GM18499 (cell line): ENCODE measurements around the gene CDKN2AIP.
"Not testable (repeated sequence)": the region's sequence is repeated elsewhere in the genome, so short reads cannot be mapped to it uniquely, and the experiment has no call there.

Experiments used
- ATAC-seq: cut with Tn5 transposase; IDR thresholded peaks from one replicate; pipeline ENCODE4 v1.9.1; 2021; ENCODE audit warnings: moderate number of reproducible peaks; ENCODE audit not compliant: insufficient read depth, unreplicated experiment

The CDKN2AIP gene

DNA sequence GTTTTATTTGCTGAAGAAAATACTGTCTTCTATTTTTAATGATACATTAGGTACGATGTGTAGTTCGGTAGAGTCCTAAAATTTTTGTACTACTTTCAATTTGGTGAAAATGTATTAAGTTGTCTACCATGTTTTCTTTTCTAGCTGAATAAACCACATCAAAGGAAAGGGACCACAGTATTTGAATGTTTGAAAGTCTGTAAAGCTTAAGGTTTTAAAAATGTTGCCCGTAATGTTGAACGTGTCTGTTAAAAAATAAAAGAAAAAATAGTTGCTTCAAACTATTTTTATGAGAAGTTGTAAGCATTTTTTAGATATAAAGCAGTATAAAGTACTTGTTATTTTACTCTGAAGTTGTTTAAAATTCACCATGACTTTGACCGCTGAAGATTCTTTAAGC, 3.2 kb downstream of the CDKN2AIP start:
- no peak for ATAC-seq

DNA sequence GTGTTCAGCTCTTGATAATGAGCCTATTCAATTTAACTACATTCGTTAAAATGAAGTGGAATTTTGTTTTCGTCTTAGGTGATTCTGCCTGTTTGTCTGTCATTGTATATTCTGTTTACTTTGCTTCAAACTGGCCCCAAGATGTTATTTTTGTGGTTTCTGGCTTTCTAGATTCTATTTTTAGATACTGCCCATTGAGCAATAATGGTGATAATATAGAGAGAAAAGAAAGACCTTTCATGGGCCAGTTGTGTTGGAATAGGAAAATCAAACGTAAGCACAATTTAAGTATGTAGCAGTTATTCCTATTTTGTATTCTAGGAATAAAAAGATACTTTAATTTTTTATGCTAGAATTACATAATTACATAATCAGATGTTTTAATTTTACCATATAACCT, 4.0 kb downstream of the CDKN2AIP start:
- ATAC-seq = no peak

DNA sequence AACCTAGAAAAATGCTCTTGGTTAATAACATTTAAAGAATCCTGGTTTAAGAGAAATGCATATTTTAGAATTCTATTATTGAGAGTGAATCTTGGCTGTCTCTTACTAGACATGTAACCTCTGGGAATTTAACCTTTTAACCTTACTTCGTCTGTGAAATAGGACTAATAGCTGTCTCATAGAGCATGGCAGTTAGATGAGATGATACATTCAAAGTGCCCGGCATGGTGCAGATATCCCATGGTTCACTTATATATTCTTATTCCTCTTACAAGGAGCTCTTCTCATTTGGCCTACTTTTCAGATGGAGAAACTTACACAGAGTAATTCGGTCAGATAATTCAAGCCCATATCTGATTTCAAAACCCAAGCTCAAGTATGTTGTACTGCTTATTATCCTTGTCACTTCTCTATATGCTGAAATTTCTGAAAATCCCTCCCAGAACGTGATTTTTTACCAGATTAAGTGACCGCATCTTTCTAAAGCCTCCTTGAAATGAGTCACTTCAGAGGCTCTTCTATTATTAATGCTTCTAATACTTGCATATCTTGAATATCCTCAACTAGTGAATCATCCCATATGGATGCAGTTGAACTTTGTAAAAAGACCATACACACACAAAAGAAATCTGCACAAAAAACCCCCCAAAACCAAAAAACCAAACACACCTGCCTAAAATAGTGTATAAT, 4.9 kb downstream of the CDKN2AIP start:
- no peak for ATAC-seq

DNA sequence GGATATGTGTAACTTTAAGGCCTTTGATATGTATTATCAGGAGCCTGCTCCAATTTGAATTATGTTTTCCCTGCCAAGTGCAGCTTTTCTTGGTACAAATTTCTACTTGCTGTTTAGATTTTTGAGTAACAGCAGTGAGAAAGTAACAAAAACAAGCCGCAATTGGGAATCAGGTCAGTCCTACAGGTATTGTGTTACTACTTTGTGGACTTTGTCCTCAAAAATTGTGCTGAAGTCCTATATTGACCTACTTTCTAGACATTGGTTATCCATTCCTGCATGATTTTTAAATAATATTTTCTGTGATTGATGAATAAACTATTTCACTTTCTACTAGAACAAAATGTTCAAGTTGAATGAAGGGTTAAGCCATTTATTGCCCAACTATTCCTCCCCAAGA, 5.7 kb downstream of the CDKN2AIP start:
- ATAC-seq = no peak

DNA sequence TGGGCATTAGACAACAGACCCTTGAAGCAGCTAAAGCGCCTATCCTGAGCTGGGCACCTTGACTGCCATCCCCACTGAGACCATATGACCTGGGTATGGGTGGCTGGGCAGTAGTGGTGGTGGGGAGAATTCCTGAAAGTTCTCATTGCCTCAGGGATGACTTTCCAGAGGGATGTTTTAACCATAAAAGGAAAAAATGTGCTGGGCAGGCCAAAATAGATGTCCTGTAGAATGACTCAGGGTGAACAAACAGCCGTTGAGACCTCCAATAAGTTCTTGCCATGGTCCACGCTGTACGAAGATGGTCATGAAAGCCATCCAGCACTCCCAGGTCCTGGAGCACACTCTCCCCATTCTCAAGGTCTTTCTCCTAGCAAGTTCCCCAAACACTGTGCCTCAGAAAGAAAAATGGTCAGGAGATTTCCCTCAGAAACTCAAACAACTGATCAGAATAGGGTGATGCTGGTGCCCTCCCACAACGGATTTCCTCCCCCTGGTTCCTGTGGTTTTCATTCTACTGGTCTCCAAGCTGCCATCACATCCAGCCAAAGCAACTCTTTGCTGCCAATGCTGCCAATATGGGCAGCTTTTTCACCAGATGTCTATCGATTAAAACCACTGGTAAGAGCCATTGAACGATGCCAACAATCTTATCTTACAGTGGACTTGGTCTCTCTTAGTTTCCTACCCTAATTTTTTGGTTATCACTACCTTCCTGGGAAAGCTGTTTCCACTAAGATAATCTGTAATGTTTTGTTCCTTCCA, 11.2 kb downstream of the CDKN2AIP start:
- ATAC-seq = no peak

DNA sequence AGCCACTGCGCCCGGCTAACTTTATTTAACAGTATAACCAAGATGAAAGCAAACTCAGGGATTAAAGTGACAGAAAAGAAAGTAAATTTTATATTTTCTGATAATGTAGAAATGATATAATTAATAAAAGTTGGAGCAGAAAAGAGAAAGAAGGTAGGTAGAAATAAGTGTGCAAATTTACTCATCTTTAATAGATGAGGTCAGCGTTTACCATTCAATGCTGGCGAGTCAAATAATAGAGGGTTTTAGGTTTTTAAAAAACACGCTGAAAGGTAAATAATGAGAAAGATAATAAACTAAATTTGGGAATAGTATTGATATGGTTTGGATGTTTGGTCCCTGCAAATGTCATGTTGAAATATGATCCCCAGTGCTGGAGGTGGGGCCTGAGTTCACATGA, 13.6 kb downstream of the CDKN2AIP start:
- ATAC-seq = no peak

DNA sequence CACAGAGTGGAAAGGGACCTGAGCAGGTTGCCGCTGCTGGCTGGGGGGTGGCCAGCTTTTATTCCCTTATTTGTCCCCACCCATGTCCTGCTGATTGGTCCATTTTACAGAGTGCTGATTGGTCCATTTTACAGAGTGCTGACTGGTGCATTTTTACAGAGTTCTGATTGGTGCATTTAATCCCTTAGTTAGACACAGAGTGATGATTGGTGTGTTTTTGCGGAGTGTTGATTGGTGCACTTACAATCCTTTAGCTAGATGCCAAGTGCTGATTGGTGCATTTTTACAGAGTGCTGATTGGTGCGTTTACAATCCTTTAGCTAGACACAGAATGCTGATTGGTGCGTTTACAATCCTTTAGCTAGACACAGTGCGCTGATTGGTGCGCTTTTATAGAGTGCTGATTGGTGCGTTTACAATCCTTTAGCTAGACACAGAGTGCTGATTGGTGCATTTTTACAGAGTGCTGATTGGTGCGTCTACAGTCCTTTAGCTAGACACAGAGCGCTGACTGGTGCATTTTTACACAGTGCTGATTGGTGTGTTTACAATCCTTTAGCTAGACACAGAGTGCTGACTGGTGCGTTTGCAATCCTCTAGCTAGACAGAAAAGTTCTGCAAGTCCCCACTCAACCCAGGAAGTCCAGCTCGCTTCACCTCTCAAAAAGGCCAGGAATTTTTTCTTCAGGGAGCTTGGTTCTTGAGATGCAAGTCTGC, 19.6 kb downstream of the CDKN2AIP start:
- not testable (repeated sequence) for ATAC-seq

DNA sequence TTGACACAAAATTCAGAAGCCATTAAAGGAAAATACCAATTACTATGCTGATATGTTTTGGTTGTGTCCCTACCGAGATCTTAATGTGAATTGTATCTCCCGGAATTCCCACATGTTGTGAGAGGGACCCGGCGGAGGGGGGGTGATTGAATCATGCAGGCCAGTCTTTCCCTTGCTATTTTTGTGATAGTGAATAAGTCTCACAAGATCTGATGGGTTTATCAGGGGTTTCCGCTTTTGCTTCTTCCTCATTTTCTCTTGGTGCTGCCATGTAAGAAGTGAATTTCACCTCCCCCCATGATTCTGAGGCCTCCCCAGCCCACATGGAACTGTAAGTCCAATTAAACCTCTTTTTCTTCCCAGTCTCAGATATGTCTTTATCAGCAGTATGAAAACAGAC, 21.4 kb downstream of the CDKN2AIP start:
- ATAC-seq = not testable (repeated sequence)

DNA sequence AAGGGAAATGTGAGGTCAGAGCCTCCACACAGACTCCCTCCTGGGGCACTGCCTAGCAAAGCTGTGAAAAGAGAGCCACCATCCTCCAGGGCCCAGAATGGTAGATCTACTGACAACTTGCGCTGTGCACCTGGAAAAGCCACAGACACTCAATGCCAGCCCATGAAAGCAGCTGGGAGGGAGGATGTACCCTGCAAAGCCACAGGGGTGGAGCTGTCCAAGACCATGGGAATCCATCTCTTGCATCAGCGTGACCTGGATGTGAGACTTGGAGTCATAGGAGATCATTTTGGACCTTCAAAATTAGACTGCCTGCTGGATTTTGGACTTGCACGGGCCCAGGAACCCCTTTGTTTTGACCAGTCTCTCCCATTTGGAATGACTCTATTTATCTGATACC, 22.8 kb downstream of the CDKN2AIP start:
- ATAC-seq = no peak

DNA sequence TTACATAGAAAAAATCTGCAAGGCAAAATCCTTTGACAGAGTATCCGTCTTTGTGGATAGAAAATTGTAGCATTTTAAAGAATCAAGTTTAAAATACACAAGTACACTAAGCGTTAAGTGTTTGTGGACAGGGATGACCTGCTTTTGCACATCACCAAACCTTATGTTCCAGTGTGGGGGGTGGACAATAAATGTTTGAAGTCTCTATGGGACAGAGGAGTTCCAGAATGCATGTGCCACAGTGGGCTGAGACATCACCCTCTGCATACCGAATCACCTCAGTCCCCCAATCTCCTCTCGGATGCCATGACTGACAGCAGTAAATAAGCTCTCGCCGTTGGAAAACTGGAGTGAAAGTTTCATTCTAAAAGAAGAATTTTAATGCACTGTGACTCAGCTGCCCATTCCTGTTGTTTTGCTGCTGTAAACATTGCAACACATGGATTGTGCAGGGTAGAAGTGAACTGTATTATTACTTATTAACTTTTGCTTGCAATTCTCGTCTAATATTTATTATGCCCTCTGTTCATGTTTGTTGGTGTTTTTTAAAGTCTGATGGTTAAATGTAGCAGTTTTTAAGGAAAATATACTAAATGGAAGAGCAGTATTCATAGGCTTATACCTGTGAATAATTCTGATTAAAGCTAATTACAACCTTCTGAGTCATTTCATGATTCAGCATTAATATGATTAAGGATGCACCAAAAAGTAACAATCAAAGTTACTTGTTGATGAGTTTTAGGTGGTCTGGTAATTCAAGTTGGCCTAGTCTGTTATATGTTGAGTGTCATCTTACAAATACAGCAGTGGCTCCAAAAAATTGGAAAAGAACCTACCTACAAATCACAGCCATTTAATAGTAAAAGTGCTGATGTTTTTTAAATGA, 24.0 kb downstream of the CDKN2AIP start:
- ATAC-seq = no peak

DNA sequence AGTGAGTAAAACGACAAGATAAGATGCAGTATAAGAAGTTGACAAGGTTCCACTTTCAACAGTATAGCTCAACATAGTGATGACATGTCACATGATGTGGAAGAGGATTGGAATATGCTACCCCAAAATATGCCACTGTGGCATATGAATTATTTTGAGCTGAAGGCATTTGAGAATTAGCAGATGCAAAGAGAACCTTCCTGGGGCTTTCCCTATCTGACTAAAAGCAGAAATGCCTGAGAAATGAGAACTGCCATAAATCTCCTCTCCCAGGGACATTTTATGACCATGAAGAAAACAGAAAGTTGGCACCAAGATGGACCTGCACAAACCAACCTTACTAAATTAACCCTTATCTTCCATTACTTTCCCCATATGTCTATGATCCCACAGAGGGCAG, 24.8 kb downstream of the CDKN2AIP start:
- ATAC-seq = no peak

DNA sequence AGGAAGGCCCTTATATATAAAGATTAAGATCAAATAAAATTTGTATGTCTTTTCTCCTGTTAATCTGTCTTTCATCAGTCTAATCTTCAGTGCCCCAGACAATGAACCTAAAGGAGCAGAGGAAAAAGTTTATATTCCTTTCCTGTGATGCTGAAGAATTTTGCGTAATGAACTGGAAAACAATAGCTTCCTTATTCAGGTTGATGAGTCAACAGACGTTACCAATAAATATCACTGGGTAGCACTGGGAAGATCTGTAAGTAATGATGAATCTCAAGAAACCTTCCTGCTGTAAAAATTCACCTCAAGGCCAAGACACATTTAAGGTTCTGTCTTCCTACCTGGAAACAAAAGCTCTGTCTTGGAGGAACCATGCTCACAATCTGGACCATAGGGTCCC, 25.5 kb downstream of the CDKN2AIP start:
- no peak for ATAC-seq

DNA sequence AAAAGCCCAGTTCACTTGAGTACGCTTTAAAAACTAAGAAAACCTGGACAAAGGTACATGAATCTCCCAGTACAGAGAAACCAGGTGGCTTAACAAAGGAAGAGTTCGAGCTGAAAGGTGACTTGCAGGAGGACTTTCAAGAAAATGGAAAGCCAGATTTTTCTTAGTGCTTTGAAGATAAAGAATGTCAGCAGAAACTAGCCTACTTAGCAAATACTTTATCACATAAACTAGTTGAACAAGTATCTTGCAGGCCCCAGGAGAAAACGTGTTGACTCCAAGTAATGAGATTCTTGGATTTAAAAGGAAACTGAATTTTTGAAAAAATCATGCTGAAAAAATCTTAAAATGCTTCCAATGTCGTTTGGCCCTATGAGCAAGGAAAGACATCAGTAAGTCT, 26.4 kb downstream of the CDKN2AIP start:
- ATAC-seq = no peak

DNA sequence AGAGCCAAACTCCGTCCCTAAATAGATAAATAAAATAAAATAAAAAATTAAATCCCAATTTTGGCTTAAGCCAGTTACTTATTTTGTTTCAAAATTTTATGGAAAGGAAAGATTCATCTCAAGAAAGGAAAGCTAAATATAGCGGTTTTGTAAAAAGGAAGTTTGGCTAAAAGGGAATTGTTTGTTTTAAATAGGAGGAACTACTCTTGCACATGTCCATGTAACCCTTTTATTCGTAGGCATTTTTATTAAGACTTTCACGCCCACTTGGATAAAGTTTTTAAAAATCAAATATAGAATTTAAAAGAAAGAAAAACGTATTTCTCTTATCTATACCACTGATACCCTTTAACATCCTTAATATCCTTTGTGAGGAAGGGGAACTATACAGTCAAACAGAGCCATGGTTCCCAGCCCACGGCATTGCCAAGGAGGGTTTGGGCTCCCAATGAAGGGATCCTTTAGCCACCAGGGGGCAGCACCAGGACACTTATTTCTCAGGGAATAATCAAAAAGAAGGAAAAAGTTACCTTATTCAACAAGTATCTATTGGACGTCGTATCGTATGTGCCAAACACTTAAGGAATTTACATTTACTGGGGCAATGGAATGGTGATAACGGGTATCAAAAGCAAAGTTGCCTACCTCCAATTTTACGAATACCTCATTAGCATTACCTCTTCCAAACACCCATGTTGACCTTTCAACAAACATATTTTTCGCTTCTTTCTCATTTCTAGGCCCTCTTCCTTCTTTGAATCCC, 27.7 kb downstream of the CDKN2AIP start:
- ATAC-seq = no peak

DNA sequence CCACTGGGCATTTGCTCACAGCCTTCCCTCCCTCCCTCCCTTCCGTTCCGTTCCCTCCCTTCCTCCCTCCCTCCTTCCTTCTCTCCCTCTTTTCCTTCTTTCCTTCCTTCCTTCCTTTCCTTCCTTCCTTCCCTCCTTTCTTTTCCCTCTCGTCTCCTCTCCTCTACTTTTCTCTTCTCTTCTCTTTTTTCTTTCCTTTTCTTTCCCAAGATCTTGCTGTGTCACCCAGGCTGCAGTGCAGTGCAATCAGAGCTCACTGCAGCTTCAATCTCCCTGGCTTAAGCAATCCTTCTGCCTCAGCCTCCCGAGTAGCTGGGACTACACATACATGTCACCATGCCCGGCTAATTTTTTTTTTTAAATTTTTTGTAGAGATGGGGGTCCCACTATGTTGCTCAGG, 33.7 kb downstream of the CDKN2AIP start:
- no peak for ATAC-seq

DNA sequence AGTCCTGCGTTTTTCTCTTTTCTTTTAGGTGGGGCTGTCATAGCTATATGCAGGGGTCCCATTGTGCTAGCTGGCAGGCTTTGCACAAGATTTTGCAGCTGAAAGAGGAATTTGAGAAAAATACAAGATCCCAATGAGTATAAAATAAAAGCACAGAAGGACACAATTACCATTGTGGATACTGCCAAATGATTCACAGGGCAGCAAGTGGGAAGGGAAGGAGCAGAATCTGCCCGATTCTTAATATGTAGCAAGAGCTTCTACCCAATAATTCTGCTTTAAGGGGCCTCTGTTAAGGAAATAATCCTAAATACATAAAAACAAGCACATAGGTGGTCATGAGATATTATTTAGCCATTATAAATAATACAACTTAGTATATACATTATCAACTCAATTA, 34.5 kb downstream of the CDKN2AIP start:
- ATAC-seq = no peak

DNA sequence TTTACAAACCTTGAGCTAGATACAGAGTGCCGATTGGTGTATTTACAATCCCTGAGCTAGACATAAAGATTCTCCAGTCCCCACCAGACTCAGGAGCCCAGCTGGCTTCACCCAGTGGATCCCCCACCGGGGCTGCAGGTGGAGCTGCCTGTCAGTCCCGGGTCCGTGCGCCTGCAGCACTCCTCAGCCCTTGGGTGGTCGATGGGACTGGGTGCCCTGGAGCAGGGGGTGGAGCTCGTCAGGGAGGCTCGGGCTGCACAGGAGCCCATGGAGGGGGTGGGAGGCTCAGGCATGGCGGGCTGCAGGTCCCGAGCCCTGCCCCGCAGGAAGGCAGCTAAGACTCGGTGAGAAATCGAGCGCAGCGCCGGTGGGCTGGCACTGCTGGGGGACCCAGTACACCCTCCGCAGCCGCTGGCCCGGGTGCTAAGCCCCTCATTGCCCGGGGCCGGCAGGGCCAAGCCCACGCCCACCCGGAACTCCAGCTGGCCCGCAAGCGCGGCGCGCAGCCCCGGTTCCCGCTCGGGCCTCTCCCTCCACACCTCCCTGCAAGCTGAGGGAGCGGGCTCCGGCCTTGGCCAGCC, 38.2 kb downstream of the CDKN2AIP start:
- ATAC-seq = not testable (repeated sequence)

DNA sequence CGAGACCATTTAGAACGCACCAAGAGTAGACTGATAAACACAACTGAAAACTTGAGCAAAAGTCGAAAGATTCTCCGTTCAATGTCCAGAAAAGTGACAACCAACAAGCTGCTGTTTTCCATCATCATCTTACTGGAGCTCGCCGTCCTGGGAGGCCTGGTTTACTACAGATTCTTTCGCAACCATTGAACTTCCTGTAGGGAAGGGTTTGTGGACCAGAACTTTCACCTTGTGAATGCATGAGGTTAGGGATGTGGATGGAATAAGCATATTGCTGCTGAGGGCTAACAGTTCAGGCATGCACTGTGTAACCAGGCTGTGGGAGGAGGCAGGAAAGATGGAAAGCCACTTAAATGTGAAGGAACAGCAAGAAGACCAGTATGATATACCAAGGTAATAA, 39.6 kb downstream of the CDKN2AIP start:
- no peak for ATAC-seq

DNA sequence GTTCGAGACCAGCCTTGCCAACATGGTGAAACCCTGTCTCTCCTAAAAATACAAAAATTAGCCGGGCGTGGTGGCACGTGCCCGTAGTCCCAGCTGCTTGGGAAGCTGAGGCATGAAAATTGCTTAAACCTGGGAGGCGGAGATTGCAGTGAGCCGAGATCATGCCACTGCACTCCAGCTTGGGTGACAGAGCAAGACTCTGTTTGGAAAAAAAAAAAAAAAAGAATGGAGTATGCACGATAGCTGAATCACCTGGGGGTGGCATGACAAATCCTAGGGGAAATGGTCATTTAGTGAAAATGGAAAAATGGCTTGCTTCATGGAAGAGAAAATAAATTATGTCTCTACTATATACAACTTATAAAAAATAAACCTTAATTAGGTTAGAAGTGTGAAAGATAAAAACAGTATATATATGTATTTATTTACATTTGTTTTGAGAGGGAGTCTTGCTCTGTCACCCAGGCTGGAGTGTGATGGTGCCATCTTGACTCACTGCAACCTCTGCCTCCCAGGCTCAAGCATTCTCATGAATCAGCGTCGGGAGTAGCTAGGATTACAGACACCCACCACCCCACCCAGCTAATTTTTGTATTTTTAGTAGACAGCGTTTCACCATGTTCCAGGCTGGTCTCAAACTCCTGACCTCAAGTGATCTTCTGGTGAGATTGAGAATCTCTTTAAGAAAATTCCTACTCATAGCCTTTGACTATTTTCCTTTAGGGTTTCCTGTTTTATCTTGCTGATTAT, 41.1 kb downstream of the CDKN2AIP start:
- ATAC-seq = no peak
